NK-92 (cell line): ENCODE data around the gene CADM4.
"Not testable (repeated sequence)": the region's sequence is repeated elsewhere in the genome, so short reads cannot be mapped to it uniquely, and the experiment has no call there.

ENCODE experiments used
- DNase-seq: peaks from one replicate; lab custom pipeline; 2025; ENCODE audit not compliant: unreplicated experiment; lab: John Stamatoyannopoulos, UW

Gene CADM4

GRCh38 chr19:43664018-43664417 is 24.4 kb upstream of the CADM4 start:
- no peak for DNase-seq

GRCh38 chr19:43662487-43662886 is 22.8 kb upstream of the CADM4 start:
- DNase-seq: no peak

- DNase-seq: no peak
Measured at GRCh38 chr19:43660971-43661360, 21.3 kb upstream of the CADM4 start.

GRCh38 chr19:43660301-43660970 is 20.8 kb upstream of the CADM4 start:
- no peak for DNase-seq

GRCh38 chr19:43658494-43658893 is 18.8 kb upstream of the CADM4 start:
- DNase-seq: no peak

- no peak for DNase-seq
Measured at GRCh38 chr19:43658001-43658400, 18.4 kb upstream of the CADM4 start.

GRCh38 chr19:43656436-43656835 is 16.8 kb upstream of the CADM4 start:
- no peak for DNase-seq

- DNase-seq: no peak
Measured at GRCh38 chr19:43652546-43652874, 12.9 kb upstream of the CADM4 start.

- DNase-seq: no peak
Measured at GRCh38 chr19:43651758-43652545, 12.3 kb upstream of the CADM4 start.

- DNase-seq: not testable (repeated sequence)
Measured at GRCh38 chr19:43650276-43650675, 10.6 kb upstream of the CADM4 start.

GRCh38 chr19:43649514-43649913 is 9.9 kb upstream of the CADM4 start:
- no peak for DNase-seq

- no peak for DNase-seq
Measured at GRCh38 chr19:43648633-43649032, 9.0 kb upstream of the CADM4 start.

- DNase-seq: no peak
Measured at GRCh38 chr19:43644181-43644580, 4.5 kb upstream of the CADM4 start.

- DNase-seq: no peak
Measured at GRCh38 chr19:43643326-43643725, 3.7 kb upstream of the CADM4 start.

- DNase-seq: no peak
Measured at GRCh38 chr19:43642531-43642930, 2.9 kb upstream of the CADM4 start.

- DNase-seq: no peak
Measured at GRCh38 chr19:43641333-43641732, 1.7 kb upstream of the CADM4 start.

GRCh38 chr19:43640424-43640757 is 741 bp upstream of the CADM4 start:
- no peak for DNase-seq

- no peak for DNase-seq
Measured at GRCh38 chr19:43638995-43639518, 593 bp downstream of the CADM4 start.

- no peak for DNase-seq
Measured at GRCh38 chr19:43638214-43638994, 1.2 kb downstream of the CADM4 start.

GRCh38 chr19:43636121-43636683 is 3.4 kb downstream of the CADM4 start:
- DNase-seq: no peak

GRCh38 chr19:43635561-43635940 is 4.1 kb downstream of the CADM4 start:
- not testable (repeated sequence) for DNase-seq
